ENCODE results near the gene UROC1.

DNA sequence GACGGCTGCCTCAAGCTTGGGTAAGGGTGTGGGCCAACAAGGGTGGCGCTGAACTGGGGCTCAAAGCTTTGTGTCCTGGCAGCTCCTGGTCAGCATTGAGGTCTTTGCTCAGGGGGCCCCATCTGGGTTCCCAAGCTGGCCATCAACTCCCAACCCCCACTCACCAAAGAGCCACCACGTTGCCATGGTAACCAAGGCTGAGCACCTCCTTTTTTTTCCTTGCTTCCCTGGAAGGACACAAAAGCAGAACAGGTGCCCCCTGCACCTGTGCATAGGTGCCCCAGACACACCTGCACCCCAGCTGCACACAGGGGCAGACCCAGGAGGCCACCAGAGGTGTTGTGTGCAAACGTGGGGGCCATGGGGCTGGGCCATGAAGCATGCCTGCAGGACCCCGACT lies 16.5 kb downstream of the UROC1 start:
- no peak for TF ChIP-seq KAT7 (CRISPR knock-in tag; IDR thresholded peaks at IDR 0.05; ENCODE audit: borderline replicate concordance)
- no peak for TF ChIP-seq KAT8 (IDR thresholded peaks at IDR 0.05; ENCODE audit: low read depth)
